ENCODE data around the gene NPIPB8.
"Not testable (repeated sequence)": the region's sequence is repeated elsewhere in the genome, so short reads cannot be mapped to it uniquely, and the experiment has no call there.

NPIPB8 gene

GRCh38 chr16:28637765-28638164, at the start of gene NPIPB8:
NPIPB8 (plus strand) TSS chr16:28638065; CDS start chr16:28638361, 296 bp downstream.
- not testable (repeated sequence) for DNase-seq

DNA sequence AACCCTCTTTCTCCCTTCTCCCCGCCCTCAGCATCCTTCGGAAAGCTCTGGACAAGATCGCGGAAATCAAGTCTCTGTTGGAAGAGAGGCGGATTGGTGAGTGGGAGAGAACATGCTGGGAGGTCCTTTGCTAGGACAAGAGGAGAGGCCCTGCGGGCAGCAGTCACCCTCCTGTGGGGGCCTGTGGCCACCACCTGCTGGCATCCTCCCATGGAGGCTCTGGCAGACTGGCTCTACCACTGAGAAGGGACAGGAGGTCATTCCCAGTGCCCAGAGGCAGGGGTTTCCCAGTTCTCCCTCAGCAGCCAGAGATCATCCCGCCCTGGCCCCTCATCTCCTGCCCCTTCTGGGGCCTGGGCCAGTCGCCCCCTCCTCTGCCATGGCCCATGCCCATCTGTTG, 48.8 kb upstream of the NPIPB8 start:
- DNase-seq, result no peak

GRCh38 chr16:28589930-28590329, 47.9 kb upstream of the NPIPB8 start:
- no peak for DNase-seq

DNA sequence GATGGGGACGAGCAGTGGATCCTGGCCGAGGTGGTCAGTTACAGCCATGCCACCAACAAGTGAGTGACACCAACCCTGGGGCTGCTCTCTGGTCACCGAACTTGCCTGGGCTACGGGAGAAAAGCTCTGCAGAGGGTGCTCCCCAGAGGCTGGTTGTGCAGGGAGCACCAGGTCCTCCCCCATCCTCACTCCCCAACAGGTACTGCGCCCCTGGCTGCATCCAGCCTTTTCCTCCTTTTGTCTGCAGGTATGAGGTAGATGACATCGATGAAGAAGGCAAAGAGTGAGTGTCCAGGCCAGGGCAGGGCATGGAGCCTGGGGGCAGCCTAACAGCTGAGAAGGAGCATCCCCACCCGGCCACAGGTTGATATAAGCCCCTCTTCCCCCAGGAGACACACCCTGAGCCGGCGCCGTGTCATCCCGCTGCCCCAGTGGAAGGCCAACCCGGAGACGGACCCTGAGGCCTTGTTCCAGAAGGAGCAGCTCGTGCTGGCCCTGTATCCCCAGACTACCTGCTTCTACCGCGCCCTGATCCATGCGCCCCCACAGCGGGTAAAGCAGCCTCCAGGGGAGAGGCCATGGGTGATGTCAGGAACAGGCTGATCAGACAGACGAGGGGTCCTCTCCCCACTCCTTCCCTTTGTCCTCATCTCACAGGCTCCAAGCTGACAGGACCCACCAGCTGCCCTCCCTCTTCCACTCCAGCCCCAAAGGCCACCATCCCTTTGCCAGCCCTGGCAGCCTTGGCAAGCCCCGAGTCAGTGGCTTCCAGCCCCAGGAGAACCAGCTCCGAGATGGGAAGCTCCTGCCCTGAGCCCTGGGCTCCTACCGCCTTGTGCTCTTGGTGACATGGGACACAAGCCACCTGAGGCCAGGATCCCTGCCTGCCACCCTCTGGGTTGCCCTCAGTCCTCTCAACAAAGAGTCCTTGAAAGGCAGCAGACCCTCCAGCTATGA, 47.2 kb upstream of the NPIPB8 start:
- no peak for DNase-seq

DNA sequence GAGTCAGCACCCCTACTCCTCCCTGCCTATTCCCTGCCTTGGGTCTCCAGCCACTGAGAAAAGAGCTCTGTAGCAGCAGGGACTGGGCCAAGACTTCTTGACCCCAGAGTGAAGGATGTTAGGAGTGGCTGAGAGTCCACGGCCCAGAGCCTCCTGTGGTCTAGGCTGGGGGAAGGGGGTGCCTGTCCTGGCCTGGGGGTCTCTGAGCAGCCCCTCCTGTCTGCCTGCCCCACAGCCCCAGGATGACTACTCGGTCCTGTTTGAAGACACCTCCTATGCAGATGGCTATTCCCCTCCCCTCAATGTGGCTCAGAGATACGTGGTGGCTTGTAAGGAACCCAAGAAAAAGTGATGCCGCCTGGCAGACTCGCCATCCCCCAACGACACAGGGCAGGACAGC, 46.5 kb upstream of the NPIPB8 start:
- no peak for DNase-seq

DNA sequence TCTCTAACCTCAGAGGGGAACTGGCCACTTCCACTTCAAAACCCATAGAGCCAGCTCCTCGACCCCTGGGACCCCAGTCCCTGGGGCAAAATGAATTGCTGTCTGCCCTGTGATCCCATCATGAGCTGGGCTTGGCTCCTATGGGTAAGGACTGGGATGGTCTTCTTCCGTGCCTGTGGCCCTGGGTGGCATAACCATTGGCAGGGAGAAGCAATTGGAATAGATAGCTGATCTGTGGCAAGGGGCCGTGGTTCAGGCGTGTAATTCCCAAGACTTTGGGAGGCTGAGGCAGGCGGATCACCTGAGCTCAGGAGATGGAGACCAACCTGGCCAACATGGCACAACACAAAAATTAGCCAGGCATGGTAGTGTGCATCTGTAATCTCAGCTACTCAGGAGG, 45.4 kb upstream of the NPIPB8 start:
- no peak for DNase-seq

GRCh38 chr16:28592979-28593553, 44.8 kb upstream of the NPIPB8 start:
- DNase-seq, result no peak

DNA sequence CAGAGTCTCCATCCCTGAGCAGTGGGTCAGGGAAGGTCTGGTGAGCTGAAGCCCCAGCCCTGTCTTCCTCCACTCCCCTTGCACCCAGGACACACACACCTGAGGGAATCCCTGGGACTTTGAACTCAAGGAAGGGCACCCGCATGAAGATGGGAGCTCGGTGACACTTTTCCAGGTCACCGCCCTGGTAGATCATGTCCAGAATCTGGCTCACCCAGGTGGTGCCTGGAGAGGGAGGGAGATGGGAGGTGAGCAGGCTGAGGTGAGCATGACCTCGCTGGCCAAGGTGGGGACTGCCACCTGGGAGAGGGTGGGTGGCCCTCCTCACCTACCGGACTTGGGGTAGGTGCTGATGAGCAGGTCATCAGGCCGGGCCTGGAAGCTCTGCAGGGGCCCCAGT, 42.4 kb upstream of the NPIPB8 start:
- DNase-seq, result not testable (repeated sequence)

DNA sequence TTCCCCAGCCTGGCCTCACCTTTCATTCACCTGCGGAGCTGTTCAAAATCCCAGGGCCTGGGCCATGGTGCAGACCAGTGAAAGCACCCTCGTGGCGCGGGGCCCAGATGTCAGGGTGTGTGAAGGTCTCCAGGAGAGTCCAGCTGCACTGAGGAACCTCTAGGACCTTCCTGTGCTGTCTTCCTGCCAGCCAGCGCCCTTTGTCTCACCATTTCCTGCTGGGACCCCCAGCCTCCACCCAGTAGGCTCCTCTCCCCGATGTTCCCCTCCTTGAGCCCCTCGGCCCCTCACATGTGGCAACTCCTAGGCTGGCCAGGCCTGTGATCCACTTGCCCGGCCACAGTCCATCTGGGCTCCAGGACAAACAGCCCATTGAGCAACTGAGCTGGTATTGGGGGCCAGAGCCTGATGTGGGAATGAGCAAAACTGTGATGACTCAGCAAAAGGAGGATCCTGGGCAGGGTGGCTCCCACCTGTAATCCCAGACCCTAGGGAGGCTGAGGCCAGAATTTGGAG, 41.7 kb upstream of the NPIPB8 start:
- DNase-seq, result no peak

GRCh38 chr16:28596840-28597691, 40.8 kb upstream of the NPIPB8 start, which contains the start of gene SULT1A2:
SULT1A2 (minus strand) TSS chr16:28597050; CDS start chr16:28595930, 1,120 bp downstream.
- DNase-seq, result no peak

- DNase-seq, result no peak
Measured at GRCh38 chr16:28597692-28598261, 40.1 kb upstream of the NPIPB8 start.

DNA sequence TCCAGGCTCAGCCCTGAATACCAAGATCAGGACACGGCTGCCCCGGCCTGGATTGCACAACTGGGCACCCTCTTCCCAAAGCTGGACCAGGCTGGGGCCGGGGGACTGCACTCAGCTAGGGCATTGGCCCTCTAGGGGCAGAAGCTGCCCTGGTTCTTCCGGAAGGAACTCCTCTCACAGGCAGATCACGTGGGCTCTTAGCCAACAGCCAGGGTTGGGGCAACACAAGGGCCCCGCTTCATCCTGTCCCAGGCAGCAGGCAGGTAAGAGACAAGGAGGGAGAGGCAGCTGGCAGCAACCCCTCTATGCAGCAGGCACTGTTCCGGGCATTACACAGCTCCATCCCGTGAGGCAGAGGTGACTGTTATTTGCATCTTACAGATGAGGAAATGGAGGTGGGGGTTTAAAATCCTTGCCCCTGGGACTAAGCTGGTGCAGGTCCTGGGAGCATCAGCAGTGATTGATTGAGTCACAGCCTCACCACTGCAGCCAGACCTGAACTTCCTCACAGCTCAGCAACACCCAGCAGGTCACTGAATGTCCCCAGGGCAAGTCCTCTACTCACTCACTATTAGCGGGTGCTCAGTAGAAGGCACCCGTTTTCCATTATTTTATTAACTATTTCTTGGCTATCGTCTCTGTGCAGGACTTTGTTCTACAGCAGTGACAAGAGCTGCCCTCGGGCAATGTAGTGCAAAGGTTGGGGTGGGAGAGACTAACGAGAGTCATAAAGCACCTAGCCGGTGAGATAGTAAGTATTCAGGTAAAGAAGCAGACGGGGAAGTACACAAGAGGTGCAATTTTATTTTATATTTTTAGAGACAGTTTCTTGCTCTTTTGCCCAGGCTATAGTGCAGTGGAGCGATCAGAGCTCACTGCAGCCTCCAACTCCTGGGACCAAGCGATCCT, 38.2 kb upstream of the NPIPB8 start:
- not testable (repeated sequence) for DNase-seq

- DNase-seq, result not testable (repeated sequence)
Measured at GRCh38 chr16:28600965-28601364, 36.9 kb upstream of the NPIPB8 start.

GRCh38 chr16:28601589-28601988, 36.3 kb upstream of the NPIPB8 start:
- not testable (repeated sequence) for DNase-seq

GRCh38 chr16:28602062-28602461, 35.8 kb upstream of the NPIPB8 start:
- DNase-seq, result not testable (repeated sequence)

DNA sequence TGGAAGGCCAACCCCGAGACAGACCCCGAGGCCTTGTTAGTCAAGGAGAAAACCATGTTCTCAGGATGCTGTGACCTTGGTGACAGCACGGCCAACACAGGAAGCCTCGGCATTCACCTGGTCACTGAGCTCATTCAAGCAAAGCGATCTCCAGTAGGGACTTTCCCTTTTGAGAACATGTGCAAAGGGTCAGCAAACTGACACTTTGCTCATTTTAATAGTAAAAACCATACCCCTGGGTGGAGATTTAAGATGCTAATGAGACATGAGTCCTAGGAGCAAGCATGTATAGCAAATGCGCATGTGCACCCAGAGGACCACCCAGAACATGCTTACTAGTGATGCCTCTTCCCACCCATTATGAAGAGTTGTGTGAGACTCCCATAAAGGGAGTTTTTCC, 35.3 kb upstream of the NPIPB8 start:
- DNase-seq, result no peak

DNA sequence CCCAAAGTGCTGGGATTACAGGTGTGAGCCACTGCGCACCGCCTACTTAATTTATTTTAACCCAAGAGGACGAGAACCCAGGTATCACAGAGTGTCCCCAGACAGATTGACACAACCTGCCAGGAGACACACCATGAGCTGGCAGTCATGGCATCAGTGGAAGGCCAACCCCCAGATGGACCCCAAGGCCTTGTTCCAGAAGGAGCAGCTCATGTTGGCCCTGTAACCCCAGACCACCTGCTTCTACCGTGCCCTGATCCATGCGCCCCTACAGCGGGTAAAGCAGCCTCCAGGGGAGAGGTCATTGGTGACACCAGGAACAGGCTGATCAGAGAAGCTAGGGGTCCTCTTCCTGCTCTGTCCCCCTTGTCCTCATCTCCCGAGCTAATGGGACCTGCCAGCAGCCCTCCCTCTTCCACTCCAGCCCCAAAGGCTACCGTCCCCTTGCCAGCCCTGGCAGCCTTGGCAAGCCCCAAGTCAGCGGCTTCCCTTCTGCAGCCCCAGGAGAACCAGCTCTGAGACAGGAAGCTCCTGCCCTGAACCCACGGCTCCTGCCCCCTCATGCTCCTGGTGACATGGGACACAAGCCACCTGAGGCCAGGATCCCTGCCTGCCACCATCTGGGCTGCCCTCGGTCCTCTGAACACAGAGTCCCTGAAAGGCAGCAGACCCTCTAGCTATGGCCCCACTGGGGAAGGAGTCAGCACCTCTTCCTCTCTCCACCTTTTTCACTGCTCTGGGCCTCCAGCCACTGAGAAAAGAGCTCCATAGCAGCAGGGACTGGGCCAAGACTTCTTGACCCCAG, 34.3 kb upstream of the NPIPB8 start:
- no peak for DNase-seq

DNA sequence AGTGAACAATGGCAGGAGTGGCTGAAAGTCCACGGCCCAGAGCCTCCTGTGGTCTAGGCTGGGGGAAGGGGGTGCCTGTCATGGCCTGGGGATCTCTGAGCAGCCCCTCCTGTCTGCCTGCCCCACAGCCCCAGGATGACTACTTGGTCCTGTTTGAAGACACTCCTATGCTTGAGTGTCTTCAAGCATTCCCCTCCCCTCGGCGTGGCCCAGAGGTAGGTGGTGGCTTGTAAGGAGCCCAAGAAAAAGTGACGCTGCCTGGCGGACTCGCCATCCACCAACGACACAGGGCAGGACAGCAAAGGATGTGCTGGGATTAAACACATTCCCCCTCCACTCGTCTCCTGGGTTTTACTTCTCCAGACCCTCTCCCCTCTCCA, 33.7 kb upstream of the NPIPB8 start:
- no peak for DNase-seq

GRCh38 chr16:28606291-28607115, 31.4 kb upstream of the NPIPB8 start:
- no peak for DNase-seq

Measured in CD4-positive, alpha-beta T cell treated with Interleukin-17A for 4 hours (primary cell).